ENCODE data around the gene LRRC1. TPM values are rescaled to one million over a fixed set of nuclear protein-coding genes. Genes with fewer than 3 reads are reported as not detected.

The LRRC1 gene
- total and polyA plus RNA-seq, 4 donors, result 0.36 to 6.4 (median 0.94) TPM

DNA sequence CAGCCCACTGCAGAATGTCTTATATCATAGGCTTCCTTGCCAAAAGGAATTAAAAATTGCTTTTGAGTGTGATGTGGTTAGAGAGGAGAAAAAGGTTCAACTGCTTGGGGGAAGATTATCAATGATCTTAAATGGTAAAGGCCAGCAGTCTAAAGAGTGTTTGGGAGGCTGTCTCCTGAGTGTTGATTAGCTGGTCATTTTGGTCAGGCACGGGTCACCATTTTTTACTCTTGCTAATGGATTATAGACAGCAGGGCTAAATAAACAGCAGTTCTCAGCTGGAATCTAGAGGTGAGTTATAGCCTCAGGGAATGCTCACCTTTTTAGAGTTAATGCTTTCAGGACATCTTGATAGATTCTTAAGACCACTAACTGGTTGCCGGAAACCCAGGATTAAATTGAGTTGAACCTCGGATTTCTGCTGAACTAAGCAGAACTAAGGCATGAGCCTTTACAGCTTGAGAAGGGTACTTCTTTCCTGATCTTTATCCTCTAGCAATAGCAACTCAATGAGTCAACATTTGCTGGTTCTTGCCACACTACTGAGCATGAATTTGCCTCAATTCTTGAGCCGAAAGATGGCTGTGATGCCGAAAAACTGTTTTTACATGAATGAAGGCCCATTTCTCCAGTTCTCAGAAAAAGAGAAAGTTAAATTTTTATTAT is 120.4 kb downstream of the LRRC1 start (continued):
- TF ChIP-seq TAF1 (conservative IDR thresholded peaks at IDR 0.05) (no peak), FOXA2 (IDR thresholded peaks at IDR 0.05) (no peak), RAD21 (IDR thresholded peaks at IDR 0.05) (no peak), ATF3 (IDR thresholded peaks at IDR 0.05) (no peak)

GRCh38 chr6:53916804-53917463 is 122.1 kb downstream of the LRRC1 start:
- WGBS, result 94% methylated on average over 3 of the region's 3 CpGs
- no peak for DNase-seq (ENCODE audit: low spot score)
- TF ChIP-seq, protein P1, sequence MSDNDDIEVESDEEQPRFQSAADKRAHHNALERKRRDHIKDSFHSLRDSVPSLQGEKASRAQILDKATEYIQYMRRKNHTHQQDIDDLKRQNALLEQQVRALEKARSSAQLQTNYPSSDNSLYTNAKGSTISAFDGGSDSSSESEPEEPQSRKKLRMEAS (IDR thresholded peaks at IDR 0.05), result no peak
- TF ChIP-seq, protein P2, sequence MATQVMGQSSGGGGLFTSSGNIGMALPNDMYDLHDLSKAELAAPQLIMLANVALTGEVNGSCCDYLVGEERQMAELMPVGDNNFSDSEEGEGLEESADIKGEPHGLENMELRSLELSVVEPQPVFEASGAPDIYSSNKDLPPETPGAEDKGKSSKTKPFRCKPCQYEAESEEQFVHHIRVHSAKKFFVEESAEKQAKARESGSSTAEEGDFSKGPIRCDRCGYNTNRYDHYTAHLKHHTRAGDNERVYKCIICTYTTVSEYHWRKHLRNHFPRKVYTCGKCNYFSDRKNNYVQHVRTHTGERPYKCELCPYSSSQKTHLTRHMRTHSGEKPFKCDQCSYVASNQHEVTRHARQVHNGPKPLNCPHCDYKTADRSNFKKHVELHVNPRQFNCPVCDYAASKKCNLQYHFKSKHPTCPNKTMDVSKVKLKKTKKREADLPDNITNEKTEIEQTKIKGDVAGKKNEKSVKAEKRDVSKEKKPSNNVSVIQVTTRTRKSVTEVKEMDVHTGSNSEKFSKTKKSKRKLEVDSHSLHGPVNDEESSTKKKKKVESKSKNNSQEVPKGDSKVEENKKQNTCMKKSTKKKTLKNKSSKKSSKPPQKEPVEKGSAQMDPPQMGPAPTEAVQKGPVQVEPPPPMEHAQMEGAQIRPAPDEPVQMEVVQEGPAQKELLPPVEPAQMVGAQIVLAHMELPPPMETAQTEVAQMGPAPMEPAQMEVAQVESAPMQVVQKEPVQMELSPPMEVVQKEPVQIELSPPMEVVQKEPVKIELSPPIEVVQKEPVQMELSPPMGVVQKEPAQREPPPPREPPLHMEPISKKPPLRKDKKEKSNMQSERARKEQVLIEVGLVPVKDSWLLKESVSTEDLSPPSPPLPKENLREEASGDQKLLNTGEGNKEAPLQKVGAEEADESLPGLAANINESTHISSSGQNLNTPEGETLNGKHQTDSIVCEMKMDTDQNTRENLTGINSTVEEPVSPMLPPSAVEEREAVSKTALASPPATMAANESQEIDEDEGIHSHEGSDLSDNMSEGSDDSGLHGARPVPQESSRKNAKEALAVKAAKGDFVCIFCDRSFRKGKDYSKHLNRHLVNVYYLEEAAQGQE (IDR thresholded peaks at IDR 0.05), result no peak
- no peak for TF ChIP-seq TAF1 (conservative IDR thresholded peaks at IDR 0.05)
- no peak for TF ChIP-seq SP1 (IDR thresholded peaks at IDR 0.05)
- TF ChIP-seq YY1 (IDR thresholded peaks at IDR 0.05), result no peak
- no peak for TF ChIP-seq HNF4A (conservative IDR thresholded peaks at IDR 0.05)
- TF ChIP-seq EGR1 (IDR thresholded peaks at IDR 0.05; ENCODE audit: low read depth in 2 of 2), result no peak
- no peak for TF ChIP-seq HNF4G (IDR thresholded peaks at IDR 0.05)
- TF ChIP-seq ATF3 (IDR thresholded peaks at IDR 0.05), result no peak
- TF ChIP-seq FOXA1 (IDR thresholded peaks at IDR 0.05), result no peak
- TF ChIP-seq GABPA (IDR thresholded peaks at IDR 0.05 in 1 of 2, conservative IDR thresholded peaks at IDR 0.05 in 1 of 2), result no peak
- TF ChIP-seq RAD21 (IDR thresholded peaks at IDR 0.05), result no peak
- TF ChIP-seq, protein P3, sequence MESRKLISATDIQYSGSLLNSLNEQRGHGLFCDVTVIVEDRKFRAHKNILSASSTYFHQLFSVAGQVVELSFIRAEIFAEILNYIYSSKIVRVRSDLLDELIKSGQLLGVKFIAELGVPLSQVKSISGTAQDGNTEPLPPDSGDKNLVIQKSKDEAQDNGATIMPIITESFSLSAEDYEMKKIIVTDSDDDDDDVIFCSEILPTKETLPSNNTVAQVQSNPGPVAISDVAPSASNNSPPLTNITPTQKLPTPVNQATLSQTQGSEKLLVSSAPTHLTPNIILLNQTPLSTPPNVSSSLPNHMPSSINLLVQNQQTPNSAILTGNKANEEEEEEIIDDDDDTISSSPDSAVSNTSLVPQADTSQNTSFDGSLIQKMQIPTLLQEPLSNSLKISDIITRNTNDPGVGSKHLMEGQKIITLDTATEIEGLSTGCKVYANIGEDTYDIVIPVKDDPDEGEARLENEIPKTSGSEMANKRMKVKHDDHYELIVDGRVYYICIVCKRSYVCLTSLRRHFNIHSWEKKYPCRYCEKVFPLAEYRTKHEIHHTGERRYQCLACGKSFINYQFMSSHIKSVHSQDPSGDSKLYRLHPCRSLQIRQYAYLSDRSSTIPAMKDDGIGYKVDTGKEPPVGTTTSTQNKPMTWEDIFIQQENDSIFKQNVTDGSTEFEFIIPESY (IDR thresholded peaks at IDR 0.05), result no peak
- TF ChIP-seq JUND (IDR thresholded peaks at IDR 0.05), result no peak
- no peak for TF ChIP-seq RXRA (IDR thresholded peaks at IDR 0.05)
- Histone ChIP-seq H3K27ac (ENCODE audit: low read depth in 1 of 2, low read length in 2 of 2) (no peak overlapping the region), H3K4me1 (ENCODE audit: control insufficient read depth in 4 of 4, insufficient read depth in 4 of 4, low read length in 3 of 4) (no peaks in the 10 kb centered on the region), H3K9me3 (ENCODE audit: control insufficient read depth in 4 of 4, low read length in 3 of 4) (no peaks in the 10 kb centered on the region), H3K9ac (ENCODE audit: low read depth in 1 of 2, low read length in 2 of 2) (no peak overlapping the region), H3K27me3 (ENCODE audit: control insufficient read depth in 4 of 4, insufficient read depth in 4 of 4, low read length in 3 of 4) (no peaks in the 10 kb centered on the region), H3K4me3 (ENCODE audit: low read depth in 1 of 3, low read length in 3 of 3) (no peak overlapping the region), H3K36me3 (ENCODE audit: control insufficient read depth in 4 of 4, insufficient read depth in 3 of 4, low read depth in 1 of 4, low read length in 3 of 4) (no peaks in the 10 kb centered on the region)

Data from liver (tissue), 9 donors.